Neural progenitor cell (in vitro differentiated cells): Measurements from ENCODE around the gene USP46. TPM values are rescaled to one million over a fixed set of nuclear protein-coding genes. Genes with fewer than 3 reads are reported as not detected.

Source experiments
- DNase-seq: peaks from one replicate; pipeline ENCODE4 v3.0.0-alpha.2; 2016; ENCODE audit warnings: low spot score
- H2AFZ ChIP-seq: fragments of 200-600 bp; sonication (generic); replicated peaks from 2 replicates; pipeline ENCODE4 v1.6.1; 2016; ENCODE audit warnings: antibody characterized with exemption
- H3F3A ChIP-seq: fragments of 200-600 bp; sonication (generic); 2 replicates; pipeline ENCODE4 v1.6.1; 2016; ENCODE audit warnings: antibody characterized with exemption, low read depth
- H3K27ac ChIP-seq: fragments of 200-600 bp; sonication (generic); 2 replicates; pipeline ENCODE4 v1.5.1; 2016; ENCODE audit warnings: mild to moderate bottlenecking
- H3K27me3 ChIP-seq: fragments of 200-600 bp; sonication (generic); 2 replicates; pipeline ENCODE4 v1.6.1; 2016; ENCODE audit warnings: mild to moderate bottlenecking, moderate library complexity
- H3K36me3 ChIP-seq: fragments of 200-600 bp; sonication (generic); 2 replicates; pipeline ENCODE4 v1.5.1; 2016
- H3K4me1 ChIP-seq: fragments of 200-600 bp; sonication (generic); 2 replicates; pipeline ENCODE4 v1.6.1; 2016; ENCODE audit warnings: mixed run types
- H3K4me2 ChIP-seq: fragments of 200-600 bp; sonication (generic); 2 replicates; pipeline ENCODE4 v1.6.1; 2016
- H3K4me3 ChIP-seq: fragments of 200-600 bp; sonication (generic); 2 replicates; pipeline ENCODE4 v1.5.1; 2016
- H3K79me2 ChIP-seq: fragments of 200-600 bp; sonication (generic); 2 replicates; pipeline ENCODE4 v1.6.1; 2016; ENCODE audit warnings: low read depth
- H3K9ac ChIP-seq: fragments of 200-600 bp; sonication (generic); 2 replicates; pipeline ENCODE4 v1.6.1; 2016
- H3K9me3 ChIP-seq: fragments of 200-600 bp; sonication (generic); 2 replicates; pipeline ENCODE4 v1.5.1; 2016; ENCODE audit warnings: low read depth
- H4K20me1 ChIP-seq: fragments of 200-600 bp; sonication (generic); 2 replicates; pipeline ENCODE4 v1.6.1; 2016; ENCODE audit warnings: low read depth
- H3K27ac Mint-ChIP-seq: 3 replicates; pipeline ENCODE4 v1.8.0; 2021; ENCODE audit warnings: mixed read lengths
- H3K27me3 Mint-ChIP-seq: 2 replicates; pipeline ENCODE4 v1.8.0; 2022; ENCODE audit warnings: low read depth, mild to moderate bottlenecking, inconsistent platforms, moderate library complexity, mixed read lengths; ENCODE audit not compliant: insufficient read depth
- H3K36me3 Mint-ChIP-seq: 3 replicates; pipeline ENCODE4 v1.8.0; 2021; ENCODE audit warnings: mixed read lengths
- H3K4me1 Mint-ChIP-seq: 3 replicates; pipeline ENCODE4 v1.8.0; 2021; ENCODE audit warnings: mixed read lengths
- H3K4me3 Mint-ChIP-seq: 3 replicates; pipeline ENCODE4 v1.8.0; 2021; ENCODE audit warnings: mild to moderate bottlenecking, moderate library complexity, mixed read lengths
- H3K9me3 Mint-ChIP-seq: 3 replicates; pipeline ENCODE4 v1.8.0; 2020; ENCODE audit warnings: mixed read lengths
- CTCF ChIP-seq: fragments of 200-600 bp; sonication (generic); IDR thresholded peaks from 2 replicates; pipeline ENCODE4 v1.5.1; 2017; ENCODE audit warnings: antibody characterized with exemption, mild to moderate bottlenecking
- EZH2 ChIP-seq: fragments of 200-600 bp; sonication (generic); IDR thresholded peaks from 2 replicates; pipeline ENCODE4 v1.6.1; 2017; ENCODE audit warnings: antibody characterized with exemption, mild to moderate bottlenecking, moderate library complexity
- EZH2phosphoT487 ChIP-seq: fragments of 200-600 bp; sonication (generic); IDR thresholded peaks from 2 replicates; pipeline ENCODE4 v1.6.1; 2017; ENCODE audit warnings: antibody characterized with exemption
- total RNA-seq: library from RNA; depleted of rRNA; stranded (reverse); fragments of >200 nt; gene quantifications from 2 replicates; pipeline ENCODE4 v1.2.3, GENCODE V29; 2015; ENCODE audit warnings: low replicate concordance

The USP46 gene
- total RNA-seq, 1 donor from 2014 or later: 51.3 TPM

GRCh38 chr4:52578951-52579350, 80.2 kb downstream of the USP46 start:
- H3K36me3 ChIP-seq: no peaks in the 10 kb centered on the region
- Mint-ChIP-seq H3K27me3 (peaks cover 2% of the 10 kb centered on the region), H3K9me3 (no peaks in the 10 kb centered on the region), H3K36me3 (no peaks in the 10 kb centered on the region), H3K4me1 (no peaks in the 10 kb centered on the region), H3K4me3 (no peak overlapping the region), H3K27ac (no peak overlapping the region)
- H3K79me2 ChIP-seq: no peaks in the 10 kb centered on the region
- H3K4me3 ChIP-seq: no peak overlapping the region
- H3K27me3 ChIP-seq: no peaks in the 10 kb centered on the region
- H3K27ac ChIP-seq: no peak overlapping the region
- DNase-seq: no peak
- no peak overlapping the region for H2AFZ ChIP-seq
- no peaks in the 10 kb centered on the region for H3K4me1 ChIP-seq
- no peak overlapping the region for H3K4me2 ChIP-seq
- no peaks in the 10 kb centered on the region for H4K20me1 ChIP-seq
- H3K9ac ChIP-seq: no peak overlapping the region
- TF ChIP-seq EZH2phosphoT487 (no peak), EZH2 (no peak), CTCF (no peak)
- no peaks in the 10 kb centered on the region for H3F3A ChIP-seq
- no peaks in the 10 kb centered on the region for H3K9me3 ChIP-seq

GRCh38 chr4:52577624-52577962, 81.5 kb downstream of the USP46 start:
- Mint-ChIP-seq H3K4me1 (no peaks in the 10 kb centered on the region), H3K9me3 (no peaks in the 10 kb centered on the region)

GRCh38 chr4:52576961-52577623, 82.0 kb downstream of the USP46 start:
- H3K4me3 ChIP-seq: no peak overlapping the region
- TF ChIP-seq EZH2phosphoT487 (no peak), EZH2 (no peak), CTCF (no peak)
- no peaks in the 10 kb centered on the region for H3K79me2 ChIP-seq
- H3F3A ChIP-seq: no peaks in the 10 kb centered on the region
- H4K20me1 ChIP-seq: no peaks in the 10 kb centered on the region
- no peaks in the 10 kb centered on the region for H3K4me1 Mint-ChIP-seq
- no peaks in the 10 kb centered on the region for H3K9me3 ChIP-seq
- peaks cover 2% of the 10 kb centered on the region for H3K27me3 Mint-ChIP-seq
- no peak overlapping the region for H3K4me2 ChIP-seq
- no peak overlapping the region for H3K4me3 Mint-ChIP-seq
- no peak overlapping the region for H2AFZ ChIP-seq
- no peaks in the 10 kb centered on the region for H3K36me3 ChIP-seq
- H3K4me1 ChIP-seq: no peaks in the 10 kb centered on the region
- no peaks in the 10 kb centered on the region for H3K36me3 Mint-ChIP-seq
- no peaks in the 10 kb centered on the region for H3K27me3 ChIP-seq
- DNase-seq: no peak
- H3K27ac ChIP-seq: no peak overlapping the region
- no peak overlapping the region for H3K27ac Mint-ChIP-seq
- H3K9ac ChIP-seq: no peak overlapping the region
- no peaks in the 10 kb centered on the region for H3K9me3 Mint-ChIP-seq

More at GRCh38 chr4:52577624-52577962, 81.5 kb downstream of the USP46 start:
- peaks cover 2% of the 10 kb centered on the region for H3K27me3 Mint-ChIP-seq
- Histone ChIP-seq H3K4me2 (no peak overlapping the region), H3F3A (no peaks in the 10 kb centered on the region), H4K20me1 (no peaks in the 10 kb centered on the region), H3K27me3 (no peaks in the 10 kb centered on the region), H3K4me1 (no peaks in the 10 kb centered on the region), H3K9ac (no peak overlapping the region), H3K9me3 (no peaks in the 10 kb centered on the region), H3K27ac (no peak overlapping the region), H3K4me3 (no peak overlapping the region), H3K36me3 (no peaks in the 10 kb centered on the region), H2AFZ (no peak overlapping the region), H3K79me2 (no peaks in the 10 kb centered on the region)
- H3K36me3 Mint-ChIP-seq: no peaks in the 10 kb centered on the region
- TF ChIP-seq CTCF: no peak
- no peak for TF ChIP-seq EZH2phosphoT487
- TF ChIP-seq EZH2: no peak
- no peak overlapping the region for H3K27ac Mint-ChIP-seq
- H3K4me3 Mint-ChIP-seq: no peak overlapping the region
- no peak for DNase-seq
